GM19397 (cell line): ENCODE measurements around the gene ABCA10.
A peak's percentile ranks its signal among the peaks of the same experiment; 100 is the strongest.
"Not testable (repeated sequence)": the region's sequence is repeated elsewhere in the genome, so short reads cannot be mapped to it uniquely, and the experiment has no call there.

ENCODE experiments used
- ATAC-seq: cut with Tn5 transposase; IDR thresholded peaks from one replicate; pipeline ENCODE4 v1.9.1; 2021; ENCODE audit warnings: mild to moderate bottlenecking, moderate library complexity; ENCODE audit not compliant: unreplicated experiment

The ABCA10 gene

GRCh38 chr17:69228576-69228975 lies at the start of gene ABCA10:
TSS of gene ABCA10 (minus strand) at chr17:69228824. CDS start at chr17:69225358, 3,466 bp downstream.
- no peak for ATAC-seq

GRCh38 chr17:69276279-69276678 lies 47.7 kb upstream of the ABCA10 start:
- ATAC-seq, result not testable (repeated sequence)

GRCh38 chr17:69275751-69276150 lies 47.1 kb upstream of the ABCA10 start:
- no peak for ATAC-seq

GRCh38 chr17:69271023-69271422 lies 42.4 kb upstream of the ABCA10 start:
- no peak for ATAC-seq

- no peak for ATAC-seq
Observed at GRCh38 chr17:69269131-69269998, 40.7 kb upstream of the ABCA10 start.

- no peak for ATAC-seq
Observed at GRCh38 chr17:69268543-69269014, 40.0 kb upstream of the ABCA10 start.

GRCh38 chr17:69267219-69267618 lies 38.6 kb upstream of the ABCA10 start:
- no peak for ATAC-seq

- ATAC-seq, result no peak
Observed at GRCh38 chr17:69265873-69266272, 37.2 kb upstream of the ABCA10 start.

GRCh38 chr17:69254187-69254586 lies 25.6 kb upstream of the ABCA10 start:
- ATAC-seq, result no peak

- no peak for ATAC-seq
Observed at GRCh38 chr17:69250641-69251040, 22.0 kb upstream of the ABCA10 start.

- ATAC-seq, result no peak
Observed at GRCh38 chr17:69246726-69247375, 18.2 kb upstream of the ABCA10 start.

- no peak for ATAC-seq
Observed at GRCh38 chr17:69246202-69246601, 17.6 kb upstream of the ABCA10 start.

- no peak for ATAC-seq
Observed at GRCh38 chr17:69245617-69246016, 17.0 kb upstream of the ABCA10 start.

- ATAC-seq, result no peak
Observed at GRCh38 chr17:69239611-69240600, 11.3 kb upstream of the ABCA10 start.

GRCh38 chr17:69236946-69237345 lies 8.3 kb upstream of the ABCA10 start:
- ATAC-seq, result no peak

GRCh38 chr17:69236464-69236863 lies 7.8 kb upstream of the ABCA10 start:
- no peak for ATAC-seq

GRCh38 chr17:69235338-69236058 lies 6.9 kb upstream of the ABCA10 start:
- ATAC-seq, result peak; percentile 90

GRCh38 chr17:69232650-69233049 lies 4.0 kb upstream of the ABCA10 start:
- ATAC-seq, result no peak

- no peak for ATAC-seq
Observed at GRCh38 chr17:69231521-69231920, 2.9 kb upstream of the ABCA10 start.

- ATAC-seq, result no peak
Observed at GRCh38 chr17:69230939-69231338, 2.3 kb upstream of the ABCA10 start.
